PFSK-1 (cell line): Measurements from ENCODE around the gene WBP1.

ENCODE experiments used
- FOXP2 ChIP-seq: optimal IDR thresholded peaks from 2 replicates; pipeline ENCODE3; 2011; ENCODE audit warnings: borderline replicate concordance, control low read depth, inconsistent platforms; ENCODE audit not compliant: insufficient read depth; ENCODE audit errors: extremely low read length, extremely low read depth
- POLR2AphosphoS5 ChIP-seq: IDR thresholded peaks from 2 replicates; pipeline ENCODE4 v1.6.1; 2012; ENCODE audit warnings: low read depth, mild to moderate bottlenecking, control low read depth, low read length, moderate library complexity
- SIN3A ChIP-seq: IDR thresholded peaks from 2 replicates; pipeline ENCODE4 v1.6.1; 2012; ENCODE audit warnings: mild to moderate bottlenecking, low read length, moderate library complexity, borderline replicate concordance; ENCODE audit not compliant: insufficient read depth
- TAF1 ChIP-seq: IDR thresholded peaks from 2 replicates; pipeline ENCODE4 v1.6.1; 2012; ENCODE audit warnings: low read length, control low read depth, borderline replicate concordance; ENCODE audit not compliant: insufficient read depth
- TF ChIP-seq, protein P1 (sequence below), 2 experiments: IDR thresholded peaks; 2 replicates each; pipeline versions ENCODE4 v1.6.1 to v1.8.0; 2011 to 2012; ENCODE audit warnings: low read depth in 2 of 2, low read length in 2 of 2, control low read depth in 1 of 2, inconsistent platforms in 1 of 2, mild to moderate bottlenecking in 1 of 2, moderate library complexity in 1 of 2; ENCODE audit not compliant: insufficient read depth in 1 of 2

Gene WBP1

DNA sequence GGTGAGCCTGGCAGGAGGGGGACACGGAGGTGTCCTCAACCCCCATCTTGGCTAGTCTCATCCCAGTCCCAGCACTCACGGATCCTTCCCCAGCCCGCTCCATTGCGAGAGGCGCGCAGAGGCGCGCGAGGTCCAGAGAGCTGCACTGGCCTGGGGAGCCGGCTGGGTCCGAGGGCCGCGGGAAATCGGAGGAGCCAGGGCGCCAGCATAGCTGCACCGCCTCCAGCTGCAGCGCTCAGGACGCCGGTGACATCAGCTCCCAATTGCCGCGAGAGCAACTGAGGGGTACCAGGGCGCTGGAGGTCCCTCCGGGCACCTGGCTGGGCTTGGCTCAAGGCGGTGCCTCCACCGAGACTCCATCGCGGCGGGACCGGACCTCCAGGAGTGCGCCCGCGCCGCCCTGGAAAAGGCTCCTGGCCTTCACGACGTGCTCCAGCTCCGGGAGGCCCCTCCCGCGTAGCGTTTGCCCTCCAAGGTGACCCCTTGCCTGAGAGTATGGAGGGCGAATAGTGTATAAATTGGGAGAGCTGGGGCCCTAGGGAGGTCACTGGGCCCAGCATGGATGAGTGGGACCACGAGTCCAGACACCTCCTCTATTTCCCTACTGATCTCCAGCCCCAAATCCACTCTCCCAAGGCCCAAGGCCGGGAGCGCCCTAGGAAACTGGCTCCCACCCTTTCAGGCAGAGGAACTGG lies 22.0 kb upstream of the WBP1 start:
- TF ChIP-seq SIN3A: no peak
- no peak for TF ChIP-seq TAF1
- TF ChIP-seq, protein P1, sequence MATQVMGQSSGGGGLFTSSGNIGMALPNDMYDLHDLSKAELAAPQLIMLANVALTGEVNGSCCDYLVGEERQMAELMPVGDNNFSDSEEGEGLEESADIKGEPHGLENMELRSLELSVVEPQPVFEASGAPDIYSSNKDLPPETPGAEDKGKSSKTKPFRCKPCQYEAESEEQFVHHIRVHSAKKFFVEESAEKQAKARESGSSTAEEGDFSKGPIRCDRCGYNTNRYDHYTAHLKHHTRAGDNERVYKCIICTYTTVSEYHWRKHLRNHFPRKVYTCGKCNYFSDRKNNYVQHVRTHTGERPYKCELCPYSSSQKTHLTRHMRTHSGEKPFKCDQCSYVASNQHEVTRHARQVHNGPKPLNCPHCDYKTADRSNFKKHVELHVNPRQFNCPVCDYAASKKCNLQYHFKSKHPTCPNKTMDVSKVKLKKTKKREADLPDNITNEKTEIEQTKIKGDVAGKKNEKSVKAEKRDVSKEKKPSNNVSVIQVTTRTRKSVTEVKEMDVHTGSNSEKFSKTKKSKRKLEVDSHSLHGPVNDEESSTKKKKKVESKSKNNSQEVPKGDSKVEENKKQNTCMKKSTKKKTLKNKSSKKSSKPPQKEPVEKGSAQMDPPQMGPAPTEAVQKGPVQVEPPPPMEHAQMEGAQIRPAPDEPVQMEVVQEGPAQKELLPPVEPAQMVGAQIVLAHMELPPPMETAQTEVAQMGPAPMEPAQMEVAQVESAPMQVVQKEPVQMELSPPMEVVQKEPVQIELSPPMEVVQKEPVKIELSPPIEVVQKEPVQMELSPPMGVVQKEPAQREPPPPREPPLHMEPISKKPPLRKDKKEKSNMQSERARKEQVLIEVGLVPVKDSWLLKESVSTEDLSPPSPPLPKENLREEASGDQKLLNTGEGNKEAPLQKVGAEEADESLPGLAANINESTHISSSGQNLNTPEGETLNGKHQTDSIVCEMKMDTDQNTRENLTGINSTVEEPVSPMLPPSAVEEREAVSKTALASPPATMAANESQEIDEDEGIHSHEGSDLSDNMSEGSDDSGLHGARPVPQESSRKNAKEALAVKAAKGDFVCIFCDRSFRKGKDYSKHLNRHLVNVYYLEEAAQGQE (IDR thresholded peaks at IDR 0.05; ENCODE audit: insufficient read depth in 1 of 2, low read depth in 2 of 2, low read length in 2 of 2): no peak
- TF ChIP-seq POLR2AphosphoS5: no peak
- no peak for TF ChIP-seq FOXP2

DNA sequence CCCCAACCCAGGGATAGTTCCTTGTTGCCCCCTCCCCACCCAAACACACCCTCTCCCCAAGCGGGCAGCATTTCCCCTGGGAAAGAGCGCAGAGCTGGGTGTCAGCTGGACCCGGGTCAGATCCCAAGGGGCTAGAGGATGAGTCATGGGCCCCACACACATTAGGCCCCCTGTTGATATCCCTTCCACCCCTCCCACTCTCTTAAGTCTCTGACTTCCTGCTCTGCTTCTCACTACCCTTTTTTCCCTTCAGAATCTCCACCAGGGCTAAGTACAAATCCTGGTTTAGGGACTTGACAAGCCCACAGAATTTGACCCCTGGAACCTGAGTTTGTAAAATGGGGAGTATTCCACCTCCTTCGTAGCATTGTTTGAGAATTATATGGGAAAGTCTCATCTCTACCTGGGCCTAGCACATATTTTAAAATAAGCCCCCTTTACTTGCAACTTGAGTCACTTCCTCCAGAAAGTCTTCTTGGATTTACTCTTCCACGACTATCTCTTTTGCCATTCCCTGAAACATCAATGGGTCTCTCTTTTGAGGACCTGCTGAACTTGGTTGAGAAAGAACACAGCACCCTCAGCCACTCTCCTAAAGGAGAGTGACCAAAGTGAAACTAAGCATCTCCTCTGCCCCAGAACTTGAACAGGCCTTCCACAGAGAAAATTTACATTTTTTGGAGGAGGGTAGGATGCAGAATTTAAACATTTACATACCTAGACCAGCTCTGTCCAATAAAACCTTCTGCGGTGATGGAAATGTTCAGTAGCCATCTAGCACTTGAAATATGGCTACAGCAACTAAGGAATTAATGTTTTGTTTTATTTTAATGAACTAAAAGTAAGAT lies 21.2 kb upstream of the WBP1 start:
- TF ChIP-seq, protein P1 (IDR thresholded peaks at IDR 0.05; ENCODE audit: insufficient read depth in 1 of 2, low read depth in 2 of 2, low read length in 2 of 2): no peak
- TF ChIP-seq SIN3A: no peak
- TF ChIP-seq FOXP2: no peak
- no peak for TF ChIP-seq TAF1
- TF ChIP-seq POLR2AphosphoS5: no peak

DNA sequence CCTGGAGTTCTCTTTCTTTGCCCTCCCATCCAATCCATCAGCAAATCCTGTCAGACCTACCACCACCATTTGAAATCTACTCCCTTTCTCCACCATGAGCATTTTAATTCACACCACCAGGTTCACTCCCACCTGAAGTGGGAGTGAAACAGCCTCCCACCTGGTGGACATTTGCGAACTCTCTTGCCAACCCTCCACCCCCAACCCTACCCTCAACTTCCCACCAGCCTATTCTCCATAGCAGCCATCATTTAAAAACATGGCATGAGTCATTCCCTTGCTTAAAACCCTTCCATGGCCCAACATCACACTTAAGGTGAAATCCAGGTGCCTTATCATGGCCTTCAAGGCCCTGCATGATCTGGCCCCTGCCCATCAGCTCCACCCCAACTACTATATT lies 20.0 kb upstream of the WBP1 start:
- TF ChIP-seq TAF1 (no peak), FOXP2 (no peak), POLR2AphosphoS5 (no peak), SIN3A (no peak)
- TF ChIP-seq, protein P1 (IDR thresholded peaks at IDR 0.05; ENCODE audit: insufficient read depth in 1 of 2, low read depth in 2 of 2, low read length in 2 of 2): no peak

DNA sequence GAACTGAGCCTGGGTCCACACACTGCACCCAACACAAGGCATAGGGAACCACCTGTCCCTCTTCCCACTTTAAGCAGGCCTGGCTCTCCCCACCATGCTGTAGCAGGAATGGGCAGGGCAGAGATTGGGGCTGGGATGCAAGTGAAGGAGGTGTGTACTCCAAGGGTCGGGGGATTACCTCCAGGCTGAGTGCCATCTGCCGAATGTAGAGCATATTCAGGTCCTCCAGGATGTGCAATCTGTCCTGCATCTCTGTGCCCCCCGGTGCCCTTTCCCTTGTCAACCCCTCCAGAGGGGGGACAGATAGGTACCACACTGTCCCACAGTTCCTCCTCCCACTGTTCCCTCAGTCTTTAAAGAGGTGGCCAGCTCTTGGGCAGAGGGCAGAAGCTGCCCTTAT lies 18.9 kb upstream of the WBP1 start:
- TF ChIP-seq, protein P1 (IDR thresholded peaks at IDR 0.05; ENCODE audit: insufficient read depth in 1 of 2, low read depth in 2 of 2, low read length in 2 of 2): no peak
- TF ChIP-seq FOXP2: no peak
- no peak for TF ChIP-seq POLR2AphosphoS5
